ENCODE results near the gene LRRC4C. TPM values are rescaled to one million over a fixed set of nuclear protein-coding genes. Genes with fewer than 3 reads are reported as not detected.
A peak's percentile ranks its signal among the peaks of the same experiment; 100 is the strongest.

The LRRC4C gene
- total RNA-seq, 1 experiment from 2014 or later, result not detected

- DNase-seq (peak; percentile 3), ATAC-seq (no peak)
- ChIA-PET POLR2A (ENCODE audit: unreplicated experiment) (no interaction called here), CTCF (no interaction called here)
- Histone ChIP-seq H3K79me2 (ENCODE audit: low read length) (no peaks in the 10 kb centered on the region), H3K4me3 (ENCODE audit: low read length) (no peak overlapping the region), H2AFZ (ENCODE audit: low read length) (no peak overlapping the region), H3K9me3 (ENCODE audit: low read length) (no peaks in the 10 kb centered on the region), H3K4me2 (ENCODE audit: low read length) (no peak overlapping the region), H3K9ac (ENCODE audit: low read length) (no peak overlapping the region), H3K4me1 (ENCODE audit: insufficient read depth, low read length) (no peaks in the 10 kb centered on the region), H3K9me2 (replicated peaks; ENCODE audit: low read length) (no peaks in the 10 kb centered on the region), H4K20me1 (ENCODE audit: low read length) (no peaks in the 10 kb centered on the region), H3K36me3 (ENCODE audit: low read depth, low read length) (no peaks in the 10 kb centered on the region), H3F3A (ENCODE audit: low read length, unreplicated experiment) (no peaks in the 10 kb centered on the region), H3K27ac (ENCODE audit: low read length) (no peak overlapping the region), H3K27me3 (ENCODE audit: low read length) (no peaks in the 10 kb centered on the region; the same call in 1 of the 2 replicates)
- BruUV-seq (replicated peaks), result no TSS peak
- TF ChIP-seq EZH2phosphoT487 (IDR thresholded peaks at IDR 0.05; ENCODE audit: borderline replicate concordance, low read length) (no peak), EZH2 (IDR thresholded peaks at IDR 0.05; ENCODE audit: low read length, unreplicated experiment) (no peak)
- TF ChIP-seq, protein P1, sequence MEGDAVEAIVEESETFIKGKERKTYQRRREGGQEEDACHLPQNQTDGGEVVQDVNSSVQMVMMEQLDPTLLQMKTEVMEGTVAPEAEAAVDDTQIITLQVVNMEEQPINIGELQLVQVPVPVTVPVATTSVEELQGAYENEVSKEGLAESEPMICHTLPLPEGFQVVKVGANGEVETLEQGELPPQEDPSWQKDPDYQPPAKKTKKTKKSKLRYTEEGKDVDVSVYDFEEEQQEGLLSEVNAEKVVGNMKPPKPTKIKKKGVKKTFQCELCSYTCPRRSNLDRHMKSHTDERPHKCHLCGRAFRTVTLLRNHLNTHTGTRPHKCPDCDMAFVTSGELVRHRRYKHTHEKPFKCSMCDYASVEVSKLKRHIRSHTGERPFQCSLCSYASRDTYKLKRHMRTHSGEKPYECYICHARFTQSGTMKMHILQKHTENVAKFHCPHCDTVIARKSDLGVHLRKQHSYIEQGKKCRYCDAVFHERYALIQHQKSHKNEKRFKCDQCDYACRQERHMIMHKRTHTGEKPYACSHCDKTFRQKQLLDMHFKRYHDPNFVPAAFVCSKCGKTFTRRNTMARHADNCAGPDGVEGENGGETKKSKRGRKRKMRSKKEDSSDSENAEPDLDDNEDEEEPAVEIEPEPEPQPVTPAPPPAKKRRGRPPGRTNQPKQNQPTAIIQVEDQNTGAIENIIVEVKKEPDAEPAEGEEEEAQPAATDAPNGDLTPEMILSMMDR (conservative IDR thresholded peaks at IDR 0.05; ENCODE audit: low read depth, low read length), result no peak
- intact Hi-C loops (cut with micrococcal nuclease), result no loop called here
Observed at GRCh38 chr11:41398175-41398574, 61.3 kb downstream of the LRRC4C start.

- no peak overlapping the region for H3K4me3 ChIP-seq (ENCODE audit: low read length)
- no peaks in the 10 kb centered on the region for H4K20me1 ChIP-seq (ENCODE audit: low read length)
- no peaks in the 10 kb centered on the region; the same call in 1 of the 2 replicates for H3K27me3 ChIP-seq (ENCODE audit: low read length)
- H3F3A ChIP-seq (ENCODE audit: low read length, unreplicated experiment), result no peaks in the 10 kb centered on the region
- no peaks in the 10 kb centered on the region for H3K9me2 ChIP-seq (replicated peaks; ENCODE audit: low read length)
- intact Hi-C loops (cut with micrococcal nuclease), result no loop called here
- BruUV-seq (replicated peaks), result no TSS peak
- H3K27ac ChIP-seq (ENCODE audit: low read length), result no peak overlapping the region
- H3K36me3 ChIP-seq (ENCODE audit: low read depth, low read length), result no peaks in the 10 kb centered on the region
- ChIA-PET POLR2A (ENCODE audit: unreplicated experiment) (no interaction called here), CTCF (no interaction called here)
- H3K9me3 ChIP-seq (ENCODE audit: low read length), result no peaks in the 10 kb centered on the region
- no peak overlapping the region for H2AFZ ChIP-seq (ENCODE audit: low read length)
- ATAC-seq (no peak), DNase-seq (no peak)
- no peaks in the 10 kb centered on the region for H3K4me1 ChIP-seq (ENCODE audit: insufficient read depth, low read length)
- TF ChIP-seq EZH2 (IDR thresholded peaks at IDR 0.05; ENCODE audit: low read length, unreplicated experiment) (no peak), EZH2phosphoT487 (IDR thresholded peaks at IDR 0.05; ENCODE audit: borderline replicate concordance, low read length) (no peak)
- TF ChIP-seq, protein P1 (conservative IDR thresholded peaks at IDR 0.05; ENCODE audit: low read depth, low read length), result no peak
- no peaks in the 10 kb centered on the region for H3K79me2 ChIP-seq (ENCODE audit: low read length)
- no peak overlapping the region for H3K4me2 ChIP-seq (ENCODE audit: low read length)
- no peak overlapping the region for H3K9ac ChIP-seq (ENCODE audit: low read length)
Observed at GRCh38 chr11:41394521-41395195, 64.8 kb downstream of the LRRC4C start.

DNA sequence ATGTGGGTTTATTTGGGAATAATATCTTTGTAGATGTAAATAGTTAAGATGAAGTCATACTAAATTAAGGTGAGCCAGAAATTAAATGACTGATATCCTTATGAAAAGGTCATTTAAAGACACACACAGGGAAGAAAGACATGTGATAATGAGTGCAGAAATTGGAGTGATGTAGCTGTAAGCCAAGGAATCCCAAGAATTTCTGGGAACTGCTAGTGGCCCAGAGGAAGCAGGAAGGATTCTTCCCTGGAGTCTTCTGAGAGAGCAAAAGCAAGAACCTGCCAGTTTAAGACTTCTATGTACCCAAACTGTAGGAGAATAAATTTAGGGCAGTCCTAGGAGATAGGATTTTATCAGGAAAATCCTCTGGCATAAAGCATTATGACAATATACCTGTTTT, 66.9 kb downstream of the LRRC4C start:
- intact Hi-C loops (cut with micrococcal nuclease), result no loop called here
- no peak for DNase-seq
- TF ChIP-seq, protein P1 (conservative IDR thresholded peaks at IDR 0.05; ENCODE audit: low read depth, low read length), result no peak
- no peak for TF ChIP-seq EZH2phosphoT487 (IDR thresholded peaks at IDR 0.05; ENCODE audit: borderline replicate concordance, low read length)
- TF ChIP-seq EZH2 (IDR thresholded peaks at IDR 0.05; ENCODE audit: low read length, unreplicated experiment), result no peak

More for the DNA sequence above, 66.9 kb downstream of the LRRC4C start:
- no peak overlapping the region for H3K4me2 ChIP-seq (ENCODE audit: low read length)
- no peaks in the 10 kb centered on the region for H3K36me3 ChIP-seq (ENCODE audit: low read depth, low read length)
- no peaks in the 10 kb centered on the region for H3K9me2 ChIP-seq (replicated peaks; ENCODE audit: low read length)
- no peaks in the 10 kb centered on the region for H3K79me2 ChIP-seq (ENCODE audit: low read length)
- no peak for ATAC-seq
- BruUV-seq (replicated peaks), result no TSS peak
- POLR2A ChIA-PET (ENCODE audit: unreplicated experiment), result no interaction called here
- no peak overlapping the region for H3K4me3 ChIP-seq (ENCODE audit: low read length)
- no peak overlapping the region for H2AFZ ChIP-seq (ENCODE audit: low read length)
- no peaks in the 10 kb centered on the region for H3F3A ChIP-seq (ENCODE audit: low read length, unreplicated experiment)
- H3K27ac ChIP-seq (ENCODE audit: low read length), result no peak overlapping the region
- H4K20me1 ChIP-seq (ENCODE audit: low read length), result no peaks in the 10 kb centered on the region
- no peaks in the 10 kb centered on the region; the same call in 1 of the 2 replicates for H3K27me3 ChIP-seq (ENCODE audit: low read length)
- no peak overlapping the region for H3K9ac ChIP-seq (ENCODE audit: low read length)
- H3K9me3 ChIP-seq (ENCODE audit: low read length), result no peaks in the 10 kb centered on the region
- CTCF ChIA-PET, result no interaction called here
- no peaks in the 10 kb centered on the region for H3K4me1 ChIP-seq (ENCODE audit: insufficient read depth, low read length)
